ENCODE results near the gene GNB5. TPM values are rescaled to one million over a fixed set of nuclear protein-coding genes. Genes with fewer than 3 reads are reported as not detected.
"Not testable (repeated sequence)": the region's sequence is repeated elsewhere in the genome, so short reads cannot be mapped to it uniquely, and the experiment has no call there.

Gene GNB5
- total RNA-seq, 1 experiment from 2014 or later = 32.8 TPM

- not testable (repeated sequence) for DNase-seq (ENCODE audit: low spot score)
Measured at GRCh38 chr15:52170199-52170598, 21.0 kb downstream of the GNB5 start.

DNA sequence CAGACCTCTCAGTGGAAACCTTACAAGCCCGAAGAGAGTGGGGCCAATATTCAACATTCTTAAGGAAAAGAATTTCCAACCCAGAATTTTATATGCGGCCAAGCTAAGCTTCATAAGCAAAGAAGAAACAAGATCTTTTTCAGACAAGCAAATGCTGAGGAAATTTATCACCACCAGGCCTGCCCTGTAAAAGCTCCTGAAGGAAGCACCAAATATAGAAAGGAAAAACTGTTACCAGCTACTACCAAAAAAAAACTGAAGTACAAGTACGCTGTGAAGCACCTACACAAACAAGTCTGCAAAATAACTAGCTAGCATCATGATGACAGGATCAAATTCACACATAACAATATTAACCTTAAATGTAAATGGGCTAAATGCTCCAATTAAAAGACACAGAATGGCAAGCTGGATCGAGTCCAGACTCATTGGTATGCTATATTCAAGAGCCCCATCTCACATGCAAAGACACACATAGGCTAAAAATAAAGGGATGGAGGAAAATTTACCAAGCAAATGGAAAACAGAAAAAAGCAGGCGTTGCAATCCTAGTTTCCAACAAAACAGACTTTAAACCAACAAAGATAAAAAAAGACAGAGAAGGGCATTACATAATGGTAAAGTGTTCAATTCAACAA is 25.6 kb downstream of the GNB5 start:
- not testable (repeated sequence) for DNase-seq (ENCODE audit: low spot score)

GRCh38 chr15:52164631-52165265 is 26.4 kb downstream of the GNB5 start:
- no peak for DNase-seq (ENCODE audit: low spot score)

GRCh38 chr15:52163321-52164190 is 27.6 kb downstream of the GNB5 start:
- DNase-seq (ENCODE audit: low spot score) = no peak

- no peak for DNase-seq (ENCODE audit: low spot score)
Measured at GRCh38 chr15:52162876-52163275, 28.3 kb downstream of the GNB5 start.

DNA sequence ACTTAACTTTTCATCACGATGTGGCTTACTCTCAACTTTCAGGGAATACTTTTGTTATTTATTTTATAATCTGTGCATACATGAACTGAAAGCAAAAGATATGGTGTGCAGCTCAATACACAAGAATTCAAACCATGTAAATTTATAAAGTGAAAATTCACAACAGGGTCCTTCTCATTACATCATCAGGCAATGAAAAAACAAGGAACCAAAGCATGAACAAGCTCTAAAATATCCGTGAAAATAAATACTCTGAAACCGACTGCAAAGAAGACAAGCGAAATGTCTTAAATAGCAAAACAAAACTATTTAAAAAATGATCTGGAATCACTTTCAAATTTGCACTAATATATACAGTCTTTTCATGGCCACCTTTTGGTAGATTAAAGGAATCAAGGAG is 28.9 kb downstream of the GNB5 start:
- no peak for DNase-seq (ENCODE audit: low spot score)

DNA sequence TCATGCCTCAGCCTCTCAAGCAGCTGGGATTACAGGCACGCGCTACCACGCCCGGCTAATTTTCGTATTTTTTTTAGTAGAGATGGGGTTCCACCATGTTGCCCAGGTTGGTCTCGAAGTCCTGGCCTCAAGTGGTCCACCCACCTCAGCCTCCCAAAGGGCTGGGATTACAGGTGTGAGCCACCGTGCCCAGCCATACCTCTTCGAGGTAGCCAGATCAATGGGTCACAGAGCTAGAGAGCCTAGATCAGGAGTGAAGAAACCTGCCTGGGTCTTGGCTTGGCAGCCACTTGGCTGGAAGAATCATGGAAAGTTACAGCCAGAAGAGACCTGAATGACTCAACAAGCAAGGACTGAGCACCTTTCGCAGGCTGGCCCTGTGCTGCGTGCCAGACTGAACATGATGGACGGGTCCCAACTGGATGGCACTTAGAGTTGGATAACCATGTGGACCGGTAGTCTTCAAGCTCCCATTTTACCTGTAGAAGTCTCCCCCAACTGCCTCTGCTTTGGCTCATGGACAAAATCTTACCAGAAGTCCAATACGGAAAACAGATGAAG is 29.7 kb downstream of the GNB5 start:
- no peak for DNase-seq (ENCODE audit: low spot score)

GRCh38 chr15:52159645-52160044 is 31.5 kb downstream of the GNB5 start:
- no peak for DNase-seq (ENCODE audit: low spot score)

- no peak for DNase-seq (ENCODE audit: low spot score)
Measured at GRCh38 chr15:52158084-52158765, 33.0 kb downstream of the GNB5 start.

GRCh38 chr15:52155878-52156277 is 35.3 kb downstream of the GNB5 start:
- no peak for DNase-seq (ENCODE audit: low spot score)

DNA sequence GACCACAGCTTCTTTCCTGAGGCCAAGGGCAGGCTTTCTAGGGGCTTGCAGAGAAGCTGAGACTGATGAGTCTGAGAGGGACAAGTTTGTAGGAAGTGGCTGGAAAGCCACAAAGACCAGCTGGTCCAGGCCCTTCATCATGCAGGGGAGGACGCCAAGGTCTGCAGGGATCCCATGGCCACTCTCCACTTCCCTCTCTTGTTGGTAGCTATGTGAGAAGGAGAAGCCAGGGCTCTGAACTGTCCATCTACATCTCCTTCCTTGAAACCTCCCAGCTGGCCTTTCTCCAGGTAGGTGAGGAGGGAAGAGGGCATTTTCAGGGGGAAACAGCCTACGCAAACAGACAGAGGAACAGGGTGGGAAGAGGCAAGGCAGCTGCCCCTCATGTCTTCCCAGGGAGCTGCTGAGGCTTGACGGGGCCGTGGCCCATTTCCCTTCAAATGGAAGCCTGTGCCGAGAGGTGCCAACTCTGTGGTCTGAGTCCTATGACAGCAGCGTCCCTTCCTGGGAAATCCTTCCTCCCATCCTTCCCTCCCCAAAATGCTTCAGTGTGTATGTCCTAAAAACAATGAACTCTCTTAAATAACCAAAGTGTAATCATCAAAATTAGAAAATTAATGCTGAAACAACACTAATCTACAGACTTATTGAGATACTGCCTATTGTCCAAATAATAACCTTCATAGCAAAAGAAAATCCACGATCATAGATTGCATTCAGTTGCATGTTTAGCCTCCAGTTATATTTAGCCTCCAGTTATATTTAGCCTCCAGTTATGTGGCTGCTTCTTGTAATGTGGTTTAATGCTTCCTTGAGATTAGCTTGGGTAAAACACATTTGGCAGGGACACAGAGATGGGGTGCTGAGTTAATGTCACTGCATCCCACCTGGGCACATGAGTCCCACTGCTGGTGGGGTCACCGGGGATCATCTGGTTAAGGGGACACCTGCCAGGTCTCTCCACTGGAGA is 36.0 kb downstream of the GNB5 start:
- DNase-seq (ENCODE audit: low spot score) = no peak

DNA sequence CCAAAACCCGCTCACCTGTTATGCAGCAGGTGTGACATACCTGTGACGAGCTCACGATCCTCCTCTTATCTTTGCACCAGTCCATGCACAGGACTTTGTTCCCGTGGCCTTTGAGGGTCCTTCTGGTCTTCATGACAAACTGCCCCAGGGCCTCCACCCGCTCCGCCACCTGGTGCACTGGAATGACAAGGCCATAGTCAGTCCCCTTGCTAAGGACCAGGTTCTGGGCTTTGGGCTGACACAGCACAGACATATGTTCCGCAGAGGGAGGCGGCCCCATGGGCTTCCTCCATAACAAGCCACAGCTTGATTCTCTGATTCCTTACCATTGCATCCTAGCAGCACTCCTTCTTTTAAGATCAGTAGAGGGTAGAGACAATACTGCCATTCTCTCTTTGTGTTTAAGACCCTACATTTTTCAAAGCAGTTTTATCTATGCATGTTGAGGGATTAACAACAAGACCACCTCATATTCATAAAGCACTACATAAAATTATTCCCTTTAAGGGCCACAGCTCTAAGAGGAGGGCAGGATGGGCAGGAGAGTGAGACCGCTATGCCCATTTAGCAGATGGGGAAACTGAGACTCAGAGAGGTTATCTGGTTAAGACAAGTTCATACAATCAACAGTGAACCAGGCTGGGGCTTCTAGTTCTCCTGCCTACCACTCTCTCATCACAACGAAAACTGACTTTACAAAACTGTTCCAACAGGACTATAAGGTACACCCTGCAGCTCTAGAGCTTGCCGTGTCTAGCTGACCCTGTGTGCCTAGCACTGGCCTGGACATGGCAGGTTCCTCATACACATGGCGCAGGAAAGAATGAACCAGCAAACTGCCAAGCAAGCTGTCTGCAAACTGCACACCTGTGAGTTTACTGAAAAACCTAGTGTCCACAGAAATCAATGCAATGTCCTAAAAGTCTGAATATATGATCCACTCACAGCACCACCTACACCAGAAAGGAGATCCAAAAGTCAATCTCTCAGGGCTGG is 37.0 kb downstream of the GNB5 start:
- no peak for DNase-seq (ENCODE audit: low spot score)

DNA sequence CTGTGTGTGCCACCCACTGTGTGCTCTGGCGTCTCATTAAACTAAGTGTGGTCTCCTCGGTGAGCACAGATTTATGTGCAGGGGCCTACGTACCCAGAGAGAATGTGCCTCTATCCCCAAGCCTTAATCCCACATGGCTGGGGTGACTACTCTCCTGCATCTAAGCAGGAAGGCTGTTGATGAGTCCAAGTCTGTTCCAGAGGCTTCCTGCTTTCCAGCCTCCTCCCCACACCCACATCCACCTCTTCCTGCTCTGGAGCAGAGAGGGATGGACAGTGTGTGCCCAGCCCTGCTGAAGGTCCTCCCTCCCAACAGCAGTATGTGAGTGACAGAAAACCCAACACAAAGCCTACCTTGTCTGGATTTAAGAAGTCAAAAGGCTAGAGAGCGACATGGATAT is 39.8 kb downstream of the GNB5 start:
- no peak for DNase-seq (ENCODE audit: low spot score)

DNA sequence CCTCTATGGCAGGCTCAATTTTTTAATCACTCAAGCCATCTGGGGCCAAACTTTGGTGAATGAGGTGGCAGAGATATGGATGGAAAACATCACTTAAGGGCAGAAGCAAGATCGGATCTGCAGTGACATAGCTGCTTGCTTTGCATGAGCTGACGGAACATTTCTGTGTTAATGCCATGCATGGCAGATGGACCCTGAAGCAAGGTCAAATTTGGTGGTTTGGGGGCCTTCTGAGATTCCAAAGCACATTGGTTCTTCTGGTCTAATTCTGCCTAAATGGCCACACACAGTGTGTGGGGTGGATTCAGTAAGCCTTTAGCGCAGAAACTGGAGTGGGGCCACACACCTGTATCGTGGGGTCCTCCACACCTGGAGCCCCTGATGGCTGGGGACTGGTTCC is 40.3 kb downstream of the GNB5 start:
- DNase-seq (ENCODE audit: low spot score) = no peak

DNA sequence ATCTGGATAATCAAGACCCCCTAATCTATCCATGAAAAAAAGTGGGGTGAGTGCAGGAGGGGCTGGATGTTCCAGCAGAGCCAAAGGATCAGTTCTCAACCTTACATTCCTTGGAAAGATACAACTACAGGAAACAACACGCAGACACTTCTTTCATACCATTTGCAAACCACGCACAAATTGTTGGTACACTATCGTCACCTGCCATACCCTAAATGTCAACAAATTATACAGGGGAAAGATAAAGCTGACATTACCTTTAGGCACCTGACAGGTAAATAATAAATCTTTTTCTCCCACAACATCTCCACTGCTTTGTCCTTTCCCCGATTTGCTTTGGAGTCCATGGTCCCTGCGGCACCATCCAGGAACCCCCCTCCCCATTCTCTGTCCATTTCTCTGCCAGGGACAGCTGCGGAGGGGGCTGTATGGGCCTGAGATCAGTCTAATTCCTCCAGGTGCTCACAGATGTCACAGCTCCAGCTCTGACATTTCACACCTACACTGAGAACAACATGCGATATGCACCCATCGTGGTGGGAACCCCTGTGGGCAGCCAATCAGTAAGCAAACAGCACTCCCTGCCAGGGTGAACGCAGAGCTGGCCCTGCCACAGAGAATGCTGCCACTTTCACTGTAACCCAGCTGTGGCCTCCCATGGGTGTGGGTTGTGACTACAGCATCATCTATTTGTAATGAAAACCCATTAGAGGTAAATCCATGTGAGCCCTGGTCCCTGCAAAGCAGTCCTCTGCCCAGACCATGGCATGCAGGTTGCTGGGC is 41.0 kb downstream of the GNB5 start:
- no peak for DNase-seq (ENCODE audit: low spot score)

- DNase-seq (ENCODE audit: low spot score) = no peak
Measured at GRCh38 chr15:52148403-52148802, 42.8 kb downstream of the GNB5 start.

DNA sequence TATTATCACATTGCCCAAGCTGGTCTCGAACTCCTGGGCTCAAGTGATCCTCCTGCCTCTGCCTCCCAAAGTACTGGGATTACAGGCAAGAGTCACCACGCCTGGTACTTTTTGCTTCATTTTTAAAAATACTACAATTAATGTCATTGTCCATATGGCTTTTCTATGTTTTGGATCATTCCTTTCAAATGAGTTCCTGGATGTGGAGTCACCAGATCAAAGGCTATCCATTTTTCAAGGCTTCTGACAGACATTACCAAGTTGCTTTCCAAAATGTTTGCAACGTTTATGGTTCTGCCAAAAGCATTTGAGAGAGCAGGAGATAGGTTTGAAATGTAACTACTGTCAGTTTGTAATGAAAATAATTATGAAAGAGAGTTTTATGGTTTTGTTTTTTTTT is 44.4 kb downstream of the GNB5 start:
- DNase-seq (ENCODE audit: low spot score) = no peak

DNA sequence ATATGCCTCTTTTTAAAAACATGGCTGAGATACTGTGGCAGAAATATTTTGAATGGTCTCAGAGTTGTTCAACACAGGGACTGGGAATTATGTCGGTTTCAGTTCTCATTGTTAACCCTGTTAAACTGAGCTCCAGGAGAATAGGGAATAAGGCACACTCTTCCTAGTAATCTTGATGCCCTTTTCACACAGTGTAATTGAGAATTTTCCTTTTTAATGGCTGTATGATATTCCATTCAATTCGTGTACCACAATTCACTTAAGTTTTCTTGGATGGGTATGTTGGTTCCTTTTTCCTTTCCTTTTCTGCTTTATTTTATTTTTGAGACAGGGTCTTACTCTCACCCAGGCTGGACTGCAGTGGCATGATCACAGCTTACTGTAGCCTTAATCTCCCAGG is 44.9 kb downstream of the GNB5 start:
- DNase-seq (ENCODE audit: low spot score) = no peak

Measured in HT-29 (cell line).